ENCODE data around the gene CCR1. TPM values are rescaled to one million over a fixed set of nuclear protein-coding genes. Genes with fewer than 3 reads are reported as not detected.

Gene CCR1
- polyA plus RNA-seq, 1 of the 3 experiments (the other 2 are of a cell fraction): not detected

- no peaks in the 10 kb centered on the region for H3K9me2 ChIP-seq
- H4K20me1 ChIP-seq (ENCODE audit: insufficient read depth): no peaks in the 10 kb centered on the region
- CTCF ChIA-PET: no interaction called here
- no peak for TF ChIP-seq TAF1 (IDR thresholded peaks at IDR 0.05; ENCODE audit: borderline replicate concordance, low read depth, low read length)
- TF ChIP-seq NFIC (IDR thresholded peaks at IDR 0.05; ENCODE audit: borderline replicate concordance): no peak
- TF ChIP-seq EP300 (IDR thresholded peaks at IDR 0.05; ENCODE audit: borderline replicate concordance in 1 of 2, low read depth in 1 of 2, low read length in 1 of 2): no peak
- no peak for TF ChIP-seq ELF1 (IDR thresholded peaks at IDR 0.05)
- TF ChIP-seq USF1 (IDR thresholded peaks at IDR 0.05; ENCODE audit: borderline replicate concordance, low read depth): no peak
- TF ChIP-seq MEF2A (IDR thresholded peaks at IDR 0.05; ENCODE audit: borderline replicate concordance, low read depth): no peak
- no peak for TF ChIP-seq MXI1 (IDR thresholded peaks at IDR 0.05; ENCODE audit: low read depth, low read length)
- no peak for TF ChIP-seq MAX (IDR thresholded peaks at IDR 0.05; ENCODE audit: low read depth)
- TF ChIP-seq SMC3 (IDR thresholded peaks at IDR 0.05; ENCODE audit: low read depth, low read length): no peak
- TF ChIP-seq YY1 (IDR thresholded peaks at IDR 0.05; ENCODE audit: low read depth): no peak
- no peak for TF ChIP-seq FOXJ3 (CRISPR knock-in tag; IDR thresholded peaks at IDR 0.05)
- no peak for TF ChIP-seq SIN3A (IDR thresholded peaks at IDR 0.05; ENCODE audit: borderline replicate concordance, low read depth, low read length)
- no peak for TF ChIP-seq JUND (IDR thresholded peaks at IDR 0.05)
- TF ChIP-seq NRF1 (IDR thresholded peaks at IDR 0.05; ENCODE audit: low read depth, low read length): no peak
- TF ChIP-seq RCOR1 (IDR thresholded peaks at IDR 0.05; ENCODE audit: low read length): no peak
- TF ChIP-seq CHD2 (IDR thresholded peaks at IDR 0.05; ENCODE audit: low read length, partially characterized antibody): no peak
- TF ChIP-seq USF2 (IDR thresholded peaks at IDR 0.05; ENCODE audit: borderline replicate concordance, low read depth, low read length): no peak
- TF ChIP-seq GATA2 (CRISPR knock-in tag; IDR thresholded peaks at IDR 0.05): no peak
- TF ChIP-seq RFX5 (IDR thresholded peaks at IDR 0.05; ENCODE audit: low read length): no peak
- H3K79me2 ChIP-seq (ENCODE audit: insufficient read depth): no peaks in the 10 kb centered on the region
- H3K9me3 ChIP-seq: no peaks in the 10 kb centered on the region
- H3K36me3 ChIP-seq (replicated peaks in 1 of 2; ENCODE audit: control insufficient read depth in 1 of 2, insufficient read depth in 2 of 2, low read length in 1 of 2): no peaks in the 10 kb centered on the region
- H2AFZ ChIP-seq (ENCODE audit: low read depth): no peak overlapping the region
- H3K4me1 ChIP-seq (ENCODE audit: control insufficient read depth in 1 of 2, insufficient read depth in 2 of 2, low read depth in 1 of 2, low read length in 1 of 2): no peaks in the 10 kb centered on the region
- H3K27ac ChIP-seq (ENCODE audit: low read depth in 2 of 2, low read length in 1 of 2): no peak overlapping the region
- no peak overlapping the region for H3K9ac ChIP-seq
- H3K4me2 ChIP-seq: no peak overlapping the region
- no peak overlapping the region for H3K4me3 ChIP-seq (ENCODE audit: low read depth in 2 of 2, low read length in 1 of 2)
- POLR2A ChIA-PET: no interaction called here
- 2% methylated on average over 3 of the region's 3 CpGs for WGBS (ENCODE audit: low lambda C conversion rate)
- no peaks in the 10 kb centered on the region; the same call in 1 of the 2 replicates for H3K27me3 ChIP-seq (ENCODE audit: insufficient read depth)
- no peak for DNase-seq
- no peaks in the 10 kb centered on the region for H3F3A ChIP-seq (replicated peaks; ENCODE audit: insufficient read depth)
Measured at GRCh38 chr3:46191730-46192129, 16.4 kb downstream of the CCR1 start.

- WGBS (ENCODE audit: low lambda C conversion rate): 10% methylated on average over 8 of the region's 10 CpGs
- H4K20me1 ChIP-seq (ENCODE audit: insufficient read depth): no peaks in the 10 kb centered on the region
- POLR2A ChIA-PET: no interaction called here
Measured at GRCh38 chr3:46188708-46189107, 19.4 kb downstream of the CCR1 start.

More at GRCh38 chr3:46188708-46189107, 19.4 kb downstream of the CCR1 start:
- no peak for TF ChIP-seq SIN3A (IDR thresholded peaks at IDR 0.05; ENCODE audit: borderline replicate concordance, low read depth, low read length)
- no peak for TF ChIP-seq JUND (IDR thresholded peaks at IDR 0.05)
- TF ChIP-seq GATA2 (CRISPR knock-in tag; IDR thresholded peaks at IDR 0.05): no peak
- TF ChIP-seq REST (IDR thresholded peaks at IDR 0.05; ENCODE audit: low read depth, low read length): no peak
- no peak for TF ChIP-seq IRF3 (IDR thresholded peaks at IDR 0.05; ENCODE audit: low read depth, low read length)
- TF ChIP-seq EZH2phosphoT487 (IDR thresholded peaks at IDR 0.05; ENCODE audit: borderline replicate concordance, low read depth): no peak
- TF ChIP-seq MXI1 (IDR thresholded peaks at IDR 0.05; ENCODE audit: low read depth, low read length): no peak
- no peak for TF ChIP-seq GABPA (IDR thresholded peaks at IDR 0.05; ENCODE audit: low read depth)
- no peak for TF ChIP-seq RXRA (IDR thresholded peaks at IDR 0.05; ENCODE audit: borderline replicate concordance, low read depth)
- H3K27ac ChIP-seq (ENCODE audit: low read depth in 2 of 2, low read length in 1 of 2): no peak overlapping the region
- no peak overlapping the region for H3K4me3 ChIP-seq (ENCODE audit: low read depth in 2 of 2, low read length in 1 of 2)
- no peak overlapping the region for H3K9ac ChIP-seq
- H3F3A ChIP-seq (replicated peaks; ENCODE audit: insufficient read depth): no peaks in the 10 kb centered on the region
- CTCF ChIA-PET: no interaction called here
- no peaks in the 10 kb centered on the region for H3K9me2 ChIP-seq
- no peaks in the 10 kb centered on the region for H3K4me1 ChIP-seq (ENCODE audit: control insufficient read depth in 1 of 2, insufficient read depth in 2 of 2, low read depth in 1 of 2, low read length in 1 of 2)
- no peak overlapping the region for H3K4me2 ChIP-seq
- DNase-seq: no peak
- H3K79me2 ChIP-seq (ENCODE audit: insufficient read depth): no peaks in the 10 kb centered on the region
- no peaks in the 10 kb centered on the region for H3K9me3 ChIP-seq
- H3K36me3 ChIP-seq (replicated peaks in 1 of 2; ENCODE audit: control insufficient read depth in 1 of 2, insufficient read depth in 2 of 2, low read length in 1 of 2): no peaks in the 10 kb centered on the region
- no peaks in the 10 kb centered on the region; the same call in 1 of the 2 replicates for H3K27me3 ChIP-seq (ENCODE audit: insufficient read depth)
- H2AFZ ChIP-seq (ENCODE audit: low read depth): no peak overlapping the region

All from SK-N-SH (cell line).